Endodermal cell (in vitro differentiated cells): ENCODE data around the gene MMP7. TPM values are rescaled to one million over a fixed set of nuclear protein-coding genes. Genes with fewer than 3 reads are reported as not detected.

ENCODE experiments used
- DNase-seq: peaks from one replicate; pipeline ENCODE4 v3.0.0-alpha.2; 2017
- H3K27ac ChIP-seq: 2 replicates; pipeline ENCODE4 v1.5.1; 2013; ENCODE audit warnings: mild to moderate bottlenecking, low read depth, low read length, moderate library complexity
- H3K27me3 ChIP-seq: 2 replicates; pipeline ENCODE4 v1.6.1; 2013; ENCODE audit warnings: mild to moderate bottlenecking, low read length, moderate library complexity; ENCODE audit not compliant: insufficient read depth, control insufficient read depth, poor library complexity, severe bottlenecking
- H3K36me3 ChIP-seq: 2 replicates; pipeline ENCODE4 v1.7.0; 2013; ENCODE audit warnings: mild to moderate bottlenecking, low read length, moderate library complexity; ENCODE audit not compliant: control insufficient read depth, insufficient read depth
- H3K4me1 ChIP-seq: one replicate; pipeline ENCODE4 v1.7.0; 2013; ENCODE audit warnings: low read length; ENCODE audit not compliant: control insufficient read depth, insufficient read depth
- H3K4me3 ChIP-seq: 2 replicates; pipeline ENCODE4 v1.5.1; 2013; ENCODE audit warnings: mild to moderate bottlenecking, low read length, moderate library complexity
- H3K9ac ChIP-seq: 2 replicates; pipeline ENCODE4 v1.6.1; 2013; ENCODE audit warnings: mild to moderate bottlenecking, low read length, moderate library complexity; ENCODE audit not compliant: poor library complexity, severe bottlenecking; ENCODE audit errors: extremely low read depth
- H3K9me3 ChIP-seq: 2 replicates; pipeline ENCODE4 v1.6.1; 2013; ENCODE audit warnings: mild to moderate bottlenecking, low read length, moderate library complexity; ENCODE audit not compliant: control insufficient read depth
- H3K27ac Mint-ChIP-seq: 2 replicates; pipeline ENCODE4 v1.8.0; 2020; ENCODE audit warnings: mixed read lengths
- H3K27me3 Mint-ChIP-seq: 2 replicates; pipeline ENCODE4 v1.8.0; 2021; ENCODE audit warnings: mild to moderate bottlenecking, mixed read lengths; ENCODE audit not compliant: insufficient read depth
- H3K36me3 Mint-ChIP-seq: 2 replicates; pipeline ENCODE4 v1.8.0; 2020; ENCODE audit warnings: low read depth, mixed read lengths
- H3K4me1 Mint-ChIP-seq: 2 replicates; pipeline ENCODE4 v1.8.0; 2020; ENCODE audit warnings: mixed read lengths
- H3K4me3 Mint-ChIP-seq: 2 replicates; pipeline ENCODE4 v1.8.0; 2020; ENCODE audit warnings: mild to moderate bottlenecking, moderate library complexity, mixed read lengths
- H3K9me3 Mint-ChIP-seq: 2 replicates; pipeline ENCODE4 v1.8.0; 2020; ENCODE audit warnings: mild to moderate bottlenecking, mixed read lengths
- CTCF ChIP-seq: fragments of 200-600 bp; sonication (generic); conservative IDR thresholded peaks from 2 replicates; pipeline ENCODE4 v1.5.0; 2021; ENCODE audit warnings: antibody characterized with exemption, mild to moderate bottlenecking
- WGBS, 2 experiments: methylation state at CpG; one replicate each; pipeline versions ENCODE4 v1.1.5 to v1.1.7; 2013; ENCODE audit warnings: missing lambda C conversion rate in 2 of 2, mixed read lengths in 1 of 2; ENCODE audit not compliant: insufficient coverage in 1 of 2, insufficient read length in 1 of 2; 5-methylcytosine and 5-hydroxymethylcytosine counted together
- total RNA-seq, 2 donors: library from RNA; stranded (reverse); fragmentation: NEBNext Ultra II Directional in 1 of 2; extraction: Animal tissue kit (Norgen Biotek cat#: 25700) in 1 of 2; gene quantifications; 2 replicates in 1 of 2; 3 replicates in 1 of 2; pipeline ENCODE4 v1.2.1, GENCODE V29; 2021

Gene MMP7
- total RNA-seq, 2 donors from 2014 or later = not detected

- no peak overlapping the region for H3K9ac ChIP-seq
- H3K4me3 ChIP-seq = no peak overlapping the region
- peaks cover 8% of the 10 kb centered on the region for H3K4me1 ChIP-seq
- no peak overlapping the region for H3K27ac ChIP-seq
- H3K9me3 ChIP-seq = no peaks in the 10 kb centered on the region
- 100% methylated on average over 1 of the region's 1 CpG for WGBS, 2 experiments
- H3K36me3 Mint-ChIP-seq = no peaks in the 10 kb centered on the region
- no peak overlapping the region for H3K4me3 Mint-ChIP-seq
- no peak overlapping the region for H3K27ac Mint-ChIP-seq
- TF ChIP-seq CTCF = no peak
- H3K4me1 Mint-ChIP-seq = peaks cover 8% of the 10 kb centered on the region
- no peaks in the 10 kb centered on the region for H3K9me3 Mint-ChIP-seq
- DNase-seq = no peak
- H3K36me3 ChIP-seq = no peaks in the 10 kb centered on the region
- no peaks in the 10 kb centered on the region for H3K27me3 ChIP-seq
- H3K27me3 Mint-ChIP-seq = no peaks in the 10 kb centered on the region
Measured at GRCh38 chr11:102527041-102527440, 3.5 kb downstream of the MMP7 start.

GRCh38 chr11:102523887-102524286 is 6.7 kb downstream of the MMP7 start:
- Mint-ChIP-seq H3K36me3 (no peaks in the 10 kb centered on the region), H3K9me3 (no peaks in the 10 kb centered on the region), H3K4me3 (no peak overlapping the region), H3K4me1 (peaks cover 12% of the 10 kb centered on the region), H3K27ac (no peak overlapping the region), H3K27me3 (no peaks in the 10 kb centered on the region)
- H3K9ac ChIP-seq = no peak overlapping the region
- H3K36me3 ChIP-seq = no peaks in the 10 kb centered on the region
- WGBS, 2 experiments = 66% methylated on average over 3 of the region's 4 CpGs; no CpG with 5 or more reads in 1 of the 2 experiments
- peak; percentile 66 for DNase-seq
- H3K4me1 ChIP-seq = peaks cover 8% of the 10 kb centered on the region
- H3K27me3 ChIP-seq = no peaks in the 10 kb centered on the region
- H3K4me3 ChIP-seq = no peak overlapping the region
- no peaks in the 10 kb centered on the region for H3K9me3 ChIP-seq
- no peak overlapping the region for H3K27ac ChIP-seq
- TF ChIP-seq CTCF = peak; percentile 27

- no peaks in the 10 kb centered on the region for H3K36me3 ChIP-seq
- no peak for TF ChIP-seq CTCF
- 100% methylated on average over 1 of the region's 2 CpGs; no CpG with 5 or more reads in 1 of the 2 experiments for WGBS, 2 experiments
- no peaks in the 10 kb centered on the region for H3K9me3 ChIP-seq
- Mint-ChIP-seq H3K4me1 (peaks cover 15% of the 10 kb centered on the region), H3K36me3 (no peaks in the 10 kb centered on the region), H3K27ac (no peak overlapping the region), H3K9me3 (no peaks in the 10 kb centered on the region), H3K27me3 (no peaks in the 10 kb centered on the region), H3K4me3 (no peak overlapping the region)
- DNase-seq = no peak
- peaks cover 7% of the 10 kb centered on the region for H3K4me1 ChIP-seq
- no peak overlapping the region for H3K9ac ChIP-seq
- no peak overlapping the region for H3K4me3 ChIP-seq
- H3K27ac ChIP-seq = no peak overlapping the region
- H3K27me3 ChIP-seq = no peaks in the 10 kb centered on the region
Measured at GRCh38 chr11:102523189-102523570, 7.4 kb downstream of the MMP7 start.
